ENCODE measurements around the gene CSRNP3.
"Not testable (repeated sequence)": the region's sequence is repeated elsewhere in the genome, so short reads cannot be mapped to it uniquely, and the experiment has no call there.

CSRNP3 gene

DNA sequence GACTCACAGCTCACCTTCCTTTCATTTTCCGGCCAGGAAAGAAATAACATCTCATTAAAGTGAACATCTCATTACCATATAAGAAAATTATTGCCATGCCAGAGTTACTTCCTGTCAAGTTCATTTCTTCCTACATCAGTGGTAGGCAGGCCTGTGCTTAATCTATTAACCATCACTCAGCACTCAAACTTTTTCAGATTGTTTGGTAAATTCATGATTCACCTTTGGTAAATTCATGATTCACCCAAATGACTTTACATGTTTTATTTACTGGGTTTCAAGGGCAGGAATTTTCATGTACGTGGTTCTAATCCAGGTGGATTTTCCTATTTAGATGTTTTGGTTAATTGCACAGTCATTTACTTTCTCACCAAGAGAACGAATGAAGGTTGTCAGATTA is 116.5 kb downstream of the CSRNP3 start:
- no peak overlapping the region for H3K4me3 ChIP-seq (ENCODE audit: control insufficient read depth, low read depth, low read length)
- no peak for DNase-seq (ENCODE audit: low read depth)
- TF ChIP-seq, protein P1, sequence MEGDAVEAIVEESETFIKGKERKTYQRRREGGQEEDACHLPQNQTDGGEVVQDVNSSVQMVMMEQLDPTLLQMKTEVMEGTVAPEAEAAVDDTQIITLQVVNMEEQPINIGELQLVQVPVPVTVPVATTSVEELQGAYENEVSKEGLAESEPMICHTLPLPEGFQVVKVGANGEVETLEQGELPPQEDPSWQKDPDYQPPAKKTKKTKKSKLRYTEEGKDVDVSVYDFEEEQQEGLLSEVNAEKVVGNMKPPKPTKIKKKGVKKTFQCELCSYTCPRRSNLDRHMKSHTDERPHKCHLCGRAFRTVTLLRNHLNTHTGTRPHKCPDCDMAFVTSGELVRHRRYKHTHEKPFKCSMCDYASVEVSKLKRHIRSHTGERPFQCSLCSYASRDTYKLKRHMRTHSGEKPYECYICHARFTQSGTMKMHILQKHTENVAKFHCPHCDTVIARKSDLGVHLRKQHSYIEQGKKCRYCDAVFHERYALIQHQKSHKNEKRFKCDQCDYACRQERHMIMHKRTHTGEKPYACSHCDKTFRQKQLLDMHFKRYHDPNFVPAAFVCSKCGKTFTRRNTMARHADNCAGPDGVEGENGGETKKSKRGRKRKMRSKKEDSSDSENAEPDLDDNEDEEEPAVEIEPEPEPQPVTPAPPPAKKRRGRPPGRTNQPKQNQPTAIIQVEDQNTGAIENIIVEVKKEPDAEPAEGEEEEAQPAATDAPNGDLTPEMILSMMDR (conservative IDR thresholded peaks at IDR 0.05; ENCODE audit: control insufficient read depth, insufficient read depth, low read depth, low read length): no peak

DNA sequence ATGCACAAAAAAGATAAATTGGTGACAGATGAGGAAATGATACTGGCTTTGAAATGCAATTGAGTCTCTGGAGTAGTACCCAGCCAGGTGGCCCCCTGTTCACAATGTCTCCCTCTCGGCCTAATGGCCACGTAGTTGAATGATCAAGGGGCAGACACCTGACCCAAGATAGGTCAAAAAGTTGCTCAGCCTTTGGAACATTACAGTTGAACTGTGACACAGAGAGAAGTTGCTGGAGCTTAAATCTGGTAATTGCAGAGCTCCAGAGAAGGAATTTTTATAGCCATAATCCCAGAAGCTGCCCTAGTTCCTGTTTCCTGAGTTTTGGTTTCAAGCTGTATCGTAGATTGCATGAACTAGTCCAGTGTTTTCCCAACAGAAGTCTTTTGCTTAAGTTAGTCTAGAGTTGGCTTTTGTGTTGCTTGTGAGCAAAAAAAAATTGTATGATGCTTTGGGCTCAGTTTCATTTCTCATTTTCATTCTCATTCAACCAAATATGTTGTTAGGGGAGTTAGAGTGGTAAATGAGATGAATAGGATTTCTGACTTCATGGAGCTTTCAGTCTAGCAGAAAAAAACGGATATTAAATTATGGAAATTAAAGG is 117.9 kb downstream of the CSRNP3 start:
- TF ChIP-seq, protein P1 (conservative IDR thresholded peaks at IDR 0.05; ENCODE audit: control insufficient read depth, insufficient read depth, low read depth, low read length): no peak
- no peak for DNase-seq (ENCODE audit: low read depth)
- no peak overlapping the region for H3K4me3 ChIP-seq (ENCODE audit: control insufficient read depth, low read depth, low read length)

DNA sequence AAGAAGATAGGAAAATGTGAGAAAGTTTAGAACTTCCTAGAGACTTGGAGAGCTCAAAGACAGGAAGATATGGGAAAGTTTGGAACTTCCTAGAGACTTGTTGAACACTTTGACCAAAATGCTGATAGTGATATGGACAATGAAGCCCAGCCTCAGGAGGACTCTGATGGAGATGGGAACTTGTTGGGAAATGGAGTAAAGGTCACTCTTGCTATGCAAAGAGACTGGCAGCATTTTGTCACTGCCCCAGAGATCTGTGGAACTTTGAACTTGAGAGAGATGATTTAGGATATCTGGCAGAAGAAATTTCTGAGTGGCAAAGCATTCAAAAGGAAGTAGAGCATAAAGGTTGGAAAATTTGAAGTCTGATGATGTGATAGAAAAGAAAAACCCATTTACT is 121.5 kb downstream of the CSRNP3 start:
- DNase-seq (ENCODE audit: low read depth); H3K4me3 ChIP-seq (ENCODE audit: control insufficient read depth, low read depth, low read length): not testable (repeated sequence)

DNA sequence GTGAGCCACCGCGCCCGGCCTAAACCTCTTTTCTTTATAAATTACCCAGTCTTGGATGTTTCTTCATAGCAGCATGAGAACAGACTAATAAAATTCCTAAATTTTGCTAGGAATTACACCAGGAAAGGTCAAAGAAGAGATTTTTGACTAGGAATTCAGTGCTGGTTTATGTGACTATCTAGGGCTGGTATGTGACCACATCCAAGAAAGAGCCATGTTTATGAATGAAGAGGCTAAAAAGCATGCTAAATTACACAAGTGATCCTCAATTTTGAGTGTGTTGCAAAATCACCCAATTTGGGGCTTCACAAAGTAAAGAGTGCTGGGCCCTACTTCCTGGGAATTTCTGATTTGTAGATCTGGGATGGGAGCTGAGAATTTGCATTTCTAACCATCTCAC is 123.6 kb downstream of the CSRNP3 start:
- peak; percentile 23 for DNase-seq (ENCODE audit: low read depth)
- TF ChIP-seq, protein P1 (conservative IDR thresholded peaks at IDR 0.05; ENCODE audit: control insufficient read depth, insufficient read depth, low read depth, low read length): no peak

DNA sequence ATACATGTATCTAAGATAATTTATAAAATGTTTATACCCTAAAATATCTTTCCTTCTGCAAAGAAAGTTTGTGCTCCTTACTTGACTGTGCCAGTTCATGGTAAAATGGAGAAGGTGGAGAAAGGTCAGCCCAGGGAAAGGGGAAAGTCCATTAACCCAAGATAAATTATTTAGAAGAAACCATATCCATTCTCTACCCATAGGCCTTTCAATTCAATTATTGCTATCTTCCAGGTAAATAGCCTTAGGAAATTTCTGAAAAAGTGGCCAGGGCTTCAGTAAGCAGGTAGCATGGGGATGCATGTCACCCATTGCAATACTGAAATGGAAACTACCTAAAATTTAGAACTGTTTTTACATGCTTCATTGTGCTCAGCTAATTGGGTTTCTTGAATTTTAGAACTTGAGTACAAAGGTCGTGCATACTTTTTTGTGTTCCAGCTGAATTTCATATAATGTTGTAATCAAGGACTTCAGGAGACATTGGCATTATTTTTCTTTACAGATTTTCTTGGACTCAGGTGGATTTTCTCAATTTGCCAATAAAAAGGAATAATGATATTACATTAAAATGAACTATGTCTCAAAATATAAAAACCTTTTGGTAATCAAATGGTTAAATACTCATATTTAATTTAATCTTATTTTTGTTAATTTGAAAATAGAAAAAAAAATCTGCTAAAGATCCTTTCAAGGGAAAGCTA is 124.9 kb downstream of the CSRNP3 start:
- no peak overlapping the region for H3K4me3 ChIP-seq (ENCODE audit: control insufficient read depth, low read depth, low read length)
- TF ChIP-seq, protein P1 (conservative IDR thresholded peaks at IDR 0.05; ENCODE audit: control insufficient read depth, insufficient read depth, low read depth, low read length): no peak
- DNase-seq (ENCODE audit: low read depth): no peak

More for the DNA sequence above, 123.6 kb downstream of the CSRNP3 start:
- no peak overlapping the region for H3K4me3 ChIP-seq (ENCODE audit: control insufficient read depth, low read depth, low read length)

DNA sequence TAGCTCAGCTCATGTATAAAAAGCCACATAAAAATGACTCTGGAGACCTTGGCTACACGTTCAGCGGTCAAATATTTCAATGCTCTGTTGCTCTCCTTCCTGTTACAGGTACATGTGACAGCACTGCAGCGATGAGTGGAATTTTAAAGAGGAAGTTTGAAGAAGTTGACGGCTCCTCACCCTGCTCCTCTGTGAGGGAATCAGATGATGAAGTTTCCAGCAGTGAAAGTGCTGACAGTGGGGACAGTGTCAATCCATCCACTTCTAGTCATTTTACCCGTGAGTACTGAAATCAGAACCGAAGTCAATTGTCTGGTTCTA is 125.4 kb downstream of the CSRNP3 start:
- TF ChIP-seq, protein P1 (conservative IDR thresholded peaks at IDR 0.05; ENCODE audit: control insufficient read depth, insufficient read depth, low read depth, low read length): no peak
- H3K4me3 ChIP-seq (ENCODE audit: control insufficient read depth, low read depth, low read length): no peak overlapping the region
- no peak for DNase-seq (ENCODE audit: low read depth)

DNA sequence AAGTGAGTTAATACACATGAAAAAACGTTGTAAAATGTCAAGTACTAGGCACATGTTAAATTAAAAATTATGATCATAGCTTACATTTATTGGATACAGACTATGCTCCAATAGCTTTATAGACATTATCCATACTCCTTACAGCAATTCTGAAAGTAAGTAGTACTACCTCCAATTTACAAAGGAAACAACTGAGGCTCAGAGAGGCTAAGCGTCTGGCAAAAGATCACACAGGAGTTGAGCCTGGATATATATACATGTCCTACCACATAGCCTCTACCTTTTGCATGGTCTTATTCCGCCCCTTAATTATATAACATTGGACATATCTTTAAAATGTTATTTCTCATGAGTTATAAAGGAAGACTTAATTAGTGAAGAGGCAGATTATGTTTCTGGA is 127.3 kb downstream of the CSRNP3 start:
- DNase-seq (ENCODE audit: low read depth): no peak
- TF ChIP-seq, protein P1 (conservative IDR thresholded peaks at IDR 0.05; ENCODE audit: control insufficient read depth, insufficient read depth, low read depth, low read length): no peak
- H3K4me3 ChIP-seq (ENCODE audit: control insufficient read depth, low read depth, low read length): no peak overlapping the region

Measured in fibroblast of mammary gland (primary cell).